Astrocyte of the spinal cord (primary cell): ENCODE data around the gene C9.

Experiments
- DNase-seq: peaks from one replicate; pipeline ENCODE4 v3.0.0; 2011; ENCODE audit warnings: low read depth, low spot score
- H3K4me3 ChIP-seq: 2 replicates; pipeline ENCODE4 v1.5.1; 2011; ENCODE audit warnings: low read depth, mild to moderate bottlenecking, low read length, moderate library complexity
- in situ Hi-C: cut with HindIII; loops from 2 replicates; pipeline ENCODE4 v1.10.0; 2017; ENCODE audit warnings: low sequenced_read_pairs
- TF ChIP-seq, protein P1 (sequence below): IDR thresholded peaks from 2 replicates; pipeline ENCODE4 v1.5.1; 2012; ENCODE audit warnings: low read depth, mild to moderate bottlenecking, low read length, inconsistent platforms

Gene C9

DNA sequence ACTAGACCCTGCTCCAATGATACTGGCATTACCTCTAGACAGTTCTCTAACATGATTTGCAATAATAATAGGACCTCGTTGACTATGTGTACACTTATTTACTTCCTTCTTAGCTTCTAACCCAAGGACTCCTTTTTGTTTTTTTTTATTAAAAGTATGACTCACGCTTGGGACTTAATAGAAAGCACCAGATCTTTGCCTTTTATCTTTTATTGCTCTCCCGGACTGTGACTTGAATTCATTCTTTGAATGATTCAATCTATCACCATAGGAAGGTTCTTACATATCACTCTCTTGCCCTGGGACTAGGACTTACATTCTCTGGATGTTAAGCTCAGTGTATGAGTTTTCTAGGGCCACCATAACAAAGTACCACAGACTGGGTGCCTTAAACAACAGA, 9.0 kb downstream of the C9 start:
- TF ChIP-seq, protein P1, sequence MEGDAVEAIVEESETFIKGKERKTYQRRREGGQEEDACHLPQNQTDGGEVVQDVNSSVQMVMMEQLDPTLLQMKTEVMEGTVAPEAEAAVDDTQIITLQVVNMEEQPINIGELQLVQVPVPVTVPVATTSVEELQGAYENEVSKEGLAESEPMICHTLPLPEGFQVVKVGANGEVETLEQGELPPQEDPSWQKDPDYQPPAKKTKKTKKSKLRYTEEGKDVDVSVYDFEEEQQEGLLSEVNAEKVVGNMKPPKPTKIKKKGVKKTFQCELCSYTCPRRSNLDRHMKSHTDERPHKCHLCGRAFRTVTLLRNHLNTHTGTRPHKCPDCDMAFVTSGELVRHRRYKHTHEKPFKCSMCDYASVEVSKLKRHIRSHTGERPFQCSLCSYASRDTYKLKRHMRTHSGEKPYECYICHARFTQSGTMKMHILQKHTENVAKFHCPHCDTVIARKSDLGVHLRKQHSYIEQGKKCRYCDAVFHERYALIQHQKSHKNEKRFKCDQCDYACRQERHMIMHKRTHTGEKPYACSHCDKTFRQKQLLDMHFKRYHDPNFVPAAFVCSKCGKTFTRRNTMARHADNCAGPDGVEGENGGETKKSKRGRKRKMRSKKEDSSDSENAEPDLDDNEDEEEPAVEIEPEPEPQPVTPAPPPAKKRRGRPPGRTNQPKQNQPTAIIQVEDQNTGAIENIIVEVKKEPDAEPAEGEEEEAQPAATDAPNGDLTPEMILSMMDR = no peak
- no peak overlapping the region for H3K4me3 ChIP-seq
- in situ Hi-C loops = no loop called here
- DNase-seq = no peak

GRCh38 chr5:39353717-39354399, 10.4 kb downstream of the C9 start:
- in situ Hi-C loops = no loop called here
- TF ChIP-seq, protein P1 = no peak
- H3K4me3 ChIP-seq = no peak overlapping the region
- no peak for DNase-seq

- DNase-seq = no peak
- no peak overlapping the region for H3K4me3 ChIP-seq
- TF ChIP-seq, protein P1 = no peak
- in situ Hi-C loops = no loop called here
Measured at GRCh38 chr5:39352951-39353350, 11.3 kb downstream of the C9 start.

DNA sequence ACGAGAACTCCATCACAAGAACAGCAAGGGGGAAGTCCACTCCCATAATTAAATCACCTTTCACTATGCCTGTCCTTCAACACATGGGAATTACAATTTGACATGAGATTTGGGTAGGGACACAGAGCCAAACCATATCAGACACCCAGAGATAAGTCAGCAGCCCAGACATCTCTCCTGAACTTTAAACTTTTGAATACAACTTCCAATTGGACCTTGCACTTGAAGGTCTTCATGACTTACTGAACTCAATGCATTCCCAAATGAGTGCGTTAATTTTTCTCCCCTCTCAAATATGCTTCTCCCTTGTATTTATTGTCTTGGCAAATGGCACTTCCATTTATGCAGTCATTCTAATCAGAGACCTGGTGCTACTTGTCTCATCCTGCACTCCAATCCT, 12.1 kb downstream of the C9 start:
- in situ Hi-C loops = no loop called here
- DNase-seq = no peak
- no peak overlapping the region for H3K4me3 ChIP-seq
- TF ChIP-seq, protein P1 = no peak

GRCh38 chr5:39349484-39349883, 14.8 kb downstream of the C9 start:
- DNase-seq = no peak
- TF ChIP-seq, protein P1 = no peak
- H3K4me3 ChIP-seq = no peak overlapping the region
- in situ Hi-C loops = no loop called here

DNA sequence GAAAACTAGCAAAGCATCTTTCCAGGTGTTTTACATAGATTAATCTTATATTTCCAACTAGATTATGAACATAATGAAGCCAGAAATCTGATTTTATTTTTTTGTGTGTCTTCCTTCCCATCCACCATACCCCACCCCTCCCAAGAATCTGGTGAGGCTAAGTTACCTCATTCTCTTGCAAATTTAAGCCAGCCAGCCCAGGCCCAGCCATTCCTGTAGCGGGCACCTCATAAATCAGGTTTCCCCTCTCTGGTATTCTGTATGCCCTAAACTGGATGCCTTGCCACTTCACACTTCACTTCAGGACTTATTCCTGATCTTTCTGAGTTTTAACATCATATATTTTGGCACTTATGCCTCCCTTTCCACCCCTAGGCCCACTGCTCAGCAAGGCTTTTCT, 21.8 kb downstream of the C9 start:
- DNase-seq = no peak
- in situ Hi-C loops = no loop called here
- H3K4me3 ChIP-seq = no peak overlapping the region
- TF ChIP-seq, protein P1 = no peak
